H9 (cell line): Measurements from ENCODE around the gene CIT. TPM values are rescaled to one million over a fixed set of nuclear protein-coding genes. Genes with fewer than 3 reads are reported as not detected.

ENCODE experiments used
- DNase-seq: peaks from one replicate; pipeline ENCODE4 v3.0.0-alpha.2; 2017
- H2AFZ ChIP-seq: one replicate; pipeline ENCODE4 v1.6.1; 2013; ENCODE audit warnings: mild to moderate bottlenecking, low read length, control low read depth, moderate library complexity
- H2AK5ac ChIP-seq: 2 replicates; pipeline ENCODE4 v1.6.1; 2013; ENCODE audit warnings: low read length, control low read depth, mixed read lengths; ENCODE audit not compliant: insufficient read length
- H2BK120ac ChIP-seq: one replicate; pipeline ENCODE4 v1.6.1; 2013; ENCODE audit warnings: low read depth, mild to moderate bottlenecking, low read length, control low read depth, inconsistent platforms; ENCODE audit not compliant: poor library complexity, severe bottlenecking
- H2BK12ac ChIP-seq: 2 replicates; pipeline ENCODE4 v1.6.1; 2013; ENCODE audit warnings: low read length, control low read depth, mixed read lengths, low read depth; ENCODE audit not compliant: insufficient read length
- H2BK15ac ChIP-seq: 2 replicates; pipeline ENCODE4 v1.6.1; 2013; ENCODE audit warnings: low read depth, low read length, control low read depth
- H2BK20ac ChIP-seq: one replicate; pipeline ENCODE4 v1.6.1; 2013; ENCODE audit warnings: low read depth, mild to moderate bottlenecking, low read length, control low read depth, inconsistent platforms; ENCODE audit not compliant: poor library complexity, severe bottlenecking
- H2BK5ac ChIP-seq: 2 replicates; pipeline ENCODE4 v1.6.1; 2013; ENCODE audit warnings: low read length, control low read depth, mixed read lengths; ENCODE audit not compliant: insufficient read length
- H3K14ac ChIP-seq: 2 replicates; pipeline ENCODE4 v1.6.1; 2013; ENCODE audit warnings: low read length, control low read depth; ENCODE audit not compliant: insufficient read depth
- H3K18ac ChIP-seq: 2 replicates; pipeline ENCODE4 v1.6.1; 2013; ENCODE audit warnings: low read depth, mild to moderate bottlenecking, mixed read lengths, low read length, control low read depth; ENCODE audit not compliant: insufficient read length
- H3K23ac ChIP-seq: 2 replicates; pipeline ENCODE4 v1.6.1; 2013; ENCODE audit warnings: low read length, control low read depth, mixed read lengths, low read depth; ENCODE audit not compliant: insufficient read length
- H3K23me2 ChIP-seq: 2 replicates; pipeline ENCODE4 v1.6.1; 2013; ENCODE audit warnings: low read depth, mild to moderate bottlenecking, mixed read lengths, low read length, control low read depth; ENCODE audit not compliant: insufficient read length, poor library complexity, severe bottlenecking
- H3K27ac ChIP-seq: 2 replicates; pipeline ENCODE4 v1.5.1; 2013; ENCODE audit warnings: low read length, control low read depth, mixed read lengths, low read depth; ENCODE audit not compliant: insufficient read length
- H3K27me3 ChIP-seq: 2 replicates; pipeline ENCODE4 v1.6.1; 2013; ENCODE audit warnings: low read length, control low read depth, inconsistent platforms; ENCODE audit not compliant: insufficient read depth
- H3K4ac ChIP-seq: 2 replicates; pipeline ENCODE4 v1.6.1; 2013; ENCODE audit warnings: low read depth, mild to moderate bottlenecking, control low read depth, inconsistent platforms, low read length, moderate library complexity
- H3K4me1 ChIP-seq: 2 replicates; pipeline ENCODE4 v1.6.1; 2013; ENCODE audit warnings: low read length, control low read depth, inconsistent platforms; ENCODE audit not compliant: insufficient read depth
- H3K4me2 ChIP-seq: 2 replicates; pipeline ENCODE4 v1.6.1; 2013; ENCODE audit warnings: low read length, control low read depth, mixed read lengths; ENCODE audit not compliant: insufficient read length, insufficient read depth
- H3K56ac ChIP-seq: 2 replicates; pipeline ENCODE4 v1.6.1; 2013; ENCODE audit warnings: low read depth, mild to moderate bottlenecking, mixed read lengths, low read length, control low read depth; ENCODE audit not compliant: insufficient read length
- H3K79me1 ChIP-seq: 2 replicates; pipeline ENCODE4 v1.6.1; 2013; ENCODE audit warnings: low read depth, mild to moderate bottlenecking, moderate library complexity, low read length, control low read depth, inconsistent platforms; ENCODE audit not compliant: insufficient read depth, poor library complexity, severe bottlenecking
- H3K79me2 ChIP-seq: 2 replicates; pipeline ENCODE4 v1.6.1; 2013; ENCODE audit warnings: low read length, control low read depth, inconsistent platforms; ENCODE audit not compliant: insufficient read depth
- H3K9ac ChIP-seq: 2 replicates; pipeline ENCODE4 v1.6.1; 2013; ENCODE audit warnings: low read length, control low read depth, mixed read lengths; ENCODE audit not compliant: insufficient read length; ENCODE audit errors: extremely low read depth
- H3K9me3 ChIP-seq: one replicate; pipeline ENCODE4 v1.6.1; 2013; ENCODE audit warnings: low read depth, low read length, inconsistent platforms; ENCODE audit not compliant: control insufficient read depth
- H3T11ph ChIP-seq: one replicate; pipeline ENCODE4 v1.6.1; 2013; ENCODE audit warnings: mild to moderate bottlenecking, low read length, control low read depth, inconsistent platforms
- H4K20me1 ChIP-seq: one replicate; pipeline ENCODE4 v1.6.1; 2013; ENCODE audit not compliant: control insufficient read depth, insufficient read length, insufficient read depth
- H4K5ac ChIP-seq: 2 replicates; pipeline ENCODE4 v1.6.1; 2013; ENCODE audit warnings: low read depth, mild to moderate bottlenecking, mixed read lengths, low read length, control low read depth; ENCODE audit not compliant: insufficient read length
- H4K8ac ChIP-seq: replicated peaks from 2 replicates; pipeline ENCODE4 v1.6.1; 2013; ENCODE audit warnings: low read length, control low read depth, mixed read lengths, low read depth; ENCODE audit not compliant: insufficient read length
- H4K91ac ChIP-seq: 2 replicates; pipeline ENCODE4 v1.6.1; 2013; ENCODE audit warnings: low read depth, mild to moderate bottlenecking, moderate library complexity, mixed read lengths, low read length, control low read depth; ENCODE audit not compliant: insufficient read length
- H3K27ac Mint-ChIP-seq, 3 experiments: 2 replicates in 2 of 3; 3 replicates in 1 of 3; pipeline ENCODE4 v1.8.0; 2020 to 2021; ENCODE audit warnings: mixed read lengths in 3 of 3, mild to moderate bottlenecking in 1 of 3, moderate library complexity in 1 of 3
- H3K27me3 Mint-ChIP-seq: 2 replicates; pipeline ENCODE4 v1.8.0; 2021; ENCODE audit warnings: low read depth, mild to moderate bottlenecking, moderate library complexity, mixed read lengths
- H3K36me3 Mint-ChIP-seq, 3 experiments: 2 replicates in 2 of 3; 3 replicates in 1 of 3; pipeline ENCODE4 v1.8.0; 2020 to 2021; ENCODE audit warnings: low read depth in 3 of 3, mixed read lengths in 3 of 3; ENCODE audit not compliant: insufficient read depth in 1 of 3
- H3K4me1 Mint-ChIP-seq, 2 experiments: 2 replicates each; pipeline ENCODE4 v1.8.0; 2020; ENCODE audit warnings: mixed read lengths in 2 of 2
- H3K4me3 Mint-ChIP-seq, 2 experiments: 2 replicates in 1 of 2; 3 replicates in 1 of 2; pipeline ENCODE4 v1.8.0; 2020 to 2021; ENCODE audit warnings: mild to moderate bottlenecking in 2 of 2, mixed read lengths in 2 of 2, moderate library complexity in 1 of 2
- H3K9me3 Mint-ChIP-seq, 2 experiments: 2 replicates in 1 of 2; 3 replicates in 1 of 2; pipeline ENCODE4 v1.8.0; 2020; ENCODE audit warnings: mild to moderate bottlenecking in 2 of 2, mixed read lengths in 2 of 2, moderate library complexity in 1 of 2
- WGBS: extraction: QIAGEN DNeasy Blood & Tissue Kit; methylation state at CpG from one replicate; pipeline ENCODE4 v1.1.7; 2013; ENCODE audit warnings: missing lambda C conversion rate, low lambda C conversion rate, mixed read lengths; ENCODE audit not compliant: insufficient read length; ENCODE audit errors: extremely low coverage; 5-methylcytosine and 5-hydroxymethylcytosine counted together
- total RNA-seq: library from RNA; stranded (reverse); gene quantifications from 2 replicates; pipeline ENCODE4 v1.2.1, GENCODE V29; 2021
- TF ChIP-seq, protein P1 (sequence below): fragments of 200-600 bp; sonication (generic); conservative IDR thresholded peaks from 3 replicates; pipeline ENCODE4 v1.8.0; 2021; ENCODE audit warnings: antibody characterized with exemption, mild to moderate bottlenecking

Gene CIT
- total RNA-seq, 1 experiment from 2014 or later = 55.3 TPM

DNA sequence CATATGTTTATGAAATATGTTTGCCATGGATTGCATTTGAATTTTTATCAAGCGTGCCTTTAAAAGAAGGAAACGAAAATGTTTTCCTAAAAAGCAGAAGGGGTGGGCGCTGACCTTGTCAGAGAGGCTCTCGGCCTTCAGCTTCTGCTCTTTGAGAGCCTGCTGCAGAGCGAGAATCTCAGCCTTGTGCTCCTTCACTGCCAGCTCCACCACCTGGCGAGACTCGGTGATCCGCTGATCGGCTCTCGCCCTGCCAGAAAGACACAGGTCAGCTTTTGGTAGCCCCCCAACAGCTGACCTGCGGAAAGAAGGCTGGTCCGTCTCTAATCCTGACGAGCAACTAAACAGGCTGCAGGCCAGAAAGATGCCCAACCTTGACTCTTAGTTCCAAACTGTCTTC is 146.7 kb downstream of the CIT start:
- Histone ChIP-seq H2AFZ (no peak overlapping the region), H2AK5ac (no peak overlapping the region), H3K79me1 (no peaks in the 10 kb centered on the region), H3T11ph (no peak overlapping the region), H2BK20ac (no peak overlapping the region), H4K8ac (no peak overlapping the region), H3K4me2 (no peak overlapping the region), H3K23me2 (no peaks in the 10 kb centered on the region), H4K20me1 (no peaks in the 10 kb centered on the region), H3K23ac (no peak overlapping the region), H2BK15ac (no peak overlapping the region), H3K4ac (no peak overlapping the region), H3K27me3 (no peaks in the 10 kb centered on the region), H2BK12ac (no peak overlapping the region), H3K56ac (no peak overlapping the region), H4K91ac (no peak overlapping the region), H3K9me3 (no peaks in the 10 kb centered on the region), H3K4me1 (no peaks in the 10 kb centered on the region), H2BK5ac (no peak overlapping the region), H4K5ac (no peak overlapping the region), H3K9ac (no peak overlapping the region), H3K14ac (no peak overlapping the region), H3K18ac (no peak overlapping the region), H3K27ac (no peak overlapping the region), H3K79me2 (no peaks in the 10 kb centered on the region), H2BK120ac (no peak overlapping the region)
- Mint-ChIP-seq H3K9me3 (no peaks in the 10 kb centered on the region), H3K36me3 (peaks cover 14 to 63% (median 54%) of the 10 kb centered on the region in 3 experiments), H3K27ac (peak overlapping the region in 1 of 3 experiments; percentile 51; a peak in 1 of 7 replicates), H3K4me1 (no peaks in the 10 kb centered on the region), H3K4me3 (no peak overlapping the region), H3K27me3 (no peaks in the 10 kb centered on the region)
- no peak for DNase-seq
- TF ChIP-seq, protein P1, sequence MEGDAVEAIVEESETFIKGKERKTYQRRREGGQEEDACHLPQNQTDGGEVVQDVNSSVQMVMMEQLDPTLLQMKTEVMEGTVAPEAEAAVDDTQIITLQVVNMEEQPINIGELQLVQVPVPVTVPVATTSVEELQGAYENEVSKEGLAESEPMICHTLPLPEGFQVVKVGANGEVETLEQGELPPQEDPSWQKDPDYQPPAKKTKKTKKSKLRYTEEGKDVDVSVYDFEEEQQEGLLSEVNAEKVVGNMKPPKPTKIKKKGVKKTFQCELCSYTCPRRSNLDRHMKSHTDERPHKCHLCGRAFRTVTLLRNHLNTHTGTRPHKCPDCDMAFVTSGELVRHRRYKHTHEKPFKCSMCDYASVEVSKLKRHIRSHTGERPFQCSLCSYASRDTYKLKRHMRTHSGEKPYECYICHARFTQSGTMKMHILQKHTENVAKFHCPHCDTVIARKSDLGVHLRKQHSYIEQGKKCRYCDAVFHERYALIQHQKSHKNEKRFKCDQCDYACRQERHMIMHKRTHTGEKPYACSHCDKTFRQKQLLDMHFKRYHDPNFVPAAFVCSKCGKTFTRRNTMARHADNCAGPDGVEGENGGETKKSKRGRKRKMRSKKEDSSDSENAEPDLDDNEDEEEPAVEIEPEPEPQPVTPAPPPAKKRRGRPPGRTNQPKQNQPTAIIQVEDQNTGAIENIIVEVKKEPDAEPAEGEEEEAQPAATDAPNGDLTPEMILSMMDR = no peak
- WGBS = no CpG with 5 or more reads among the region's 13 CpGs
